ENCODE results near the gene SLU7.

The SLU7 gene

DNA sequence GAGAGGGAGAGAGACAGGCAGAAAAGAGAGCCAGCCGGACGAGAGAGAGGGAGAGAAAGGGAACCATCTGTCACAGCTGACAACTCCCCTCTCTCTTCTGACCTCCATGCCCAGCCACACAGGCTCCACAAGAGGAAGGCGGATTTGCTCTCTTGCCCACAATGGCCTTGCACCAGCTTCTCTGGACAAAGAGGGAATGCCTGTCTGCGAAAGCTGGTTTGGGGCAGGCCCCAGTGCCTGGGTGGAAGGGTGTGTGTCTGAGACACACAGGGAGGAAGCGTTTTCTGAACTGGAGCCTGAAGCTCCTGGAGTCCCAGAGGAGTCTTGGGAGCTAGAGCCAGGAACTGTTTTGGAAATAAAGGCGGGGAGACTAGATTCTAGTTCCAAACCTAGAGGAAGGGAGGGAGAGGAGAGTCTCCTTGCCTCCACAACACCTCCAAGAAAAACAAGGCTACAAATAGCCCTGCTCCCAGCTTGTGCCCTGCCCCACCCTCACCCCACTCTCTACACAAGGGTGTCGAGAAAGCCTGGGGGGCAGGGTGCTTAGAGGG is 60.9 kb downstream of the SLU7 start:
- TF ChIP-seq, protein P1, sequence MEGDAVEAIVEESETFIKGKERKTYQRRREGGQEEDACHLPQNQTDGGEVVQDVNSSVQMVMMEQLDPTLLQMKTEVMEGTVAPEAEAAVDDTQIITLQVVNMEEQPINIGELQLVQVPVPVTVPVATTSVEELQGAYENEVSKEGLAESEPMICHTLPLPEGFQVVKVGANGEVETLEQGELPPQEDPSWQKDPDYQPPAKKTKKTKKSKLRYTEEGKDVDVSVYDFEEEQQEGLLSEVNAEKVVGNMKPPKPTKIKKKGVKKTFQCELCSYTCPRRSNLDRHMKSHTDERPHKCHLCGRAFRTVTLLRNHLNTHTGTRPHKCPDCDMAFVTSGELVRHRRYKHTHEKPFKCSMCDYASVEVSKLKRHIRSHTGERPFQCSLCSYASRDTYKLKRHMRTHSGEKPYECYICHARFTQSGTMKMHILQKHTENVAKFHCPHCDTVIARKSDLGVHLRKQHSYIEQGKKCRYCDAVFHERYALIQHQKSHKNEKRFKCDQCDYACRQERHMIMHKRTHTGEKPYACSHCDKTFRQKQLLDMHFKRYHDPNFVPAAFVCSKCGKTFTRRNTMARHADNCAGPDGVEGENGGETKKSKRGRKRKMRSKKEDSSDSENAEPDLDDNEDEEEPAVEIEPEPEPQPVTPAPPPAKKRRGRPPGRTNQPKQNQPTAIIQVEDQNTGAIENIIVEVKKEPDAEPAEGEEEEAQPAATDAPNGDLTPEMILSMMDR (conservative IDR thresholded peaks at IDR 0.05) = no peak
- no peak for TF ChIP-seq ZFX (IDR thresholded peaks at IDR 0.05)
- no peak overlapping the region for H3K27ac ChIP-seq

DNA sequence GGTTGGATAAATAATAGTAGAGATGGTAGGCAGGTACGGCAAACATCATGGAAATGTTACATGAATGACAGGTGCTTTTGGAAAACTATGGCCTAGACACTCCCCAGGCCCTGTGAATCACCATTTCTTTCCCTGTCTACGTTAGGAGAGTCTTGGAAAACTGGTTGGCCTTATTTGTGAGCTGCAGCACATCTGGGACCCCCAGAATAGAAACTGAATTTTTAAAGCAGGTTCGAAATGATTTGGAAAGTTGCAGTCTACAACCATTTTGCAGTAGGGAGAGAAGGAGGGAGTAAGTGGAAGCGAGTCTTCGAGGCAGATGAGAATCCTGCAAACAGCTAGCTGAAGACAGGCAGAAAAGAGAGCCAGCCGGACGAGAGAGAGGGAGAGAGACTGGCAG is 61.5 kb downstream of the SLU7 start:
- no peak overlapping the region for H3K27ac ChIP-seq
- TF ChIP-seq, protein P1 (conservative IDR thresholded peaks at IDR 0.05) = no peak
- no peak for TF ChIP-seq ZFX (IDR thresholded peaks at IDR 0.05)

DNA sequence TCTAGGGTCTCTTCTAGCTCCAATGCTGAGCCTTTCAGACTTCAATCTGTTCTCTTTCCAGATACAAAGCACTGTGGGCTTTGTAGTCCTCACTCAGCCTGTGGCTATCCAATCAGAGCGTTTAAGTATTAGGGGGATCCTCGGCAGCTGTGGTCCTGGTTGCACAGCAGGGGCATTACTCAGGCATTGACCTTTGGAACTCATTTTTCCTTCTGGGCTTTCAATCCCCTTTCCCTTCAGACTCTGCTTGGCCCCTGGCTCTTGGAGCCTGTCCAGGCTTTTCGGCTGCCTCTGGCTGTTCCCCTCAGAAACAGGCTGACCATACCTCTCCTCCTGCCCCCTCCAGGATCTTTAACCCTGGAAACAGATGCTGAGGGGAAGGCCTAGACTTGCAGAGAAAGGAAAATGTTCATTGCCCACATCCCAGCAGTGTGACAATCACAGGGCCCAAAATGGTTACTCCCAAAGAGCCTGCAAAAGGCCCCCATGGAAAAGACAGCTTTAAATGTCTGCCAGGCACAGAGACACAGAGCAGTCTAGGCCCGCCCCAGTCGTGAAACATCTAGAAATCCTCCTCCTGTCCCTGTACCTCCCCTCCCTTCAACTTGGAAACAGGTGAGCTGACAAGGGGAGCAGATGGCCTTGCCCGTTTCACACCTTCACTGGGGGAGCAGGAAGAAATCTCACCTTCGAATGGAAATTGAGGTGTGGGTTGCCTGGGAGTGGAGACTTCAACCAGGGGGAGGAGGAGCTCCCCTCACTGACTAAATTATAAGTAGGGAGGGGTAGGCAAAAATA is 62.1 kb downstream of the SLU7 start:
- H3K27ac ChIP-seq = no peak overlapping the region
- TF ChIP-seq ZFX (IDR thresholded peaks at IDR 0.05) = no peak
- TF ChIP-seq, protein P1 (conservative IDR thresholded peaks at IDR 0.05) = no peak

DNA sequence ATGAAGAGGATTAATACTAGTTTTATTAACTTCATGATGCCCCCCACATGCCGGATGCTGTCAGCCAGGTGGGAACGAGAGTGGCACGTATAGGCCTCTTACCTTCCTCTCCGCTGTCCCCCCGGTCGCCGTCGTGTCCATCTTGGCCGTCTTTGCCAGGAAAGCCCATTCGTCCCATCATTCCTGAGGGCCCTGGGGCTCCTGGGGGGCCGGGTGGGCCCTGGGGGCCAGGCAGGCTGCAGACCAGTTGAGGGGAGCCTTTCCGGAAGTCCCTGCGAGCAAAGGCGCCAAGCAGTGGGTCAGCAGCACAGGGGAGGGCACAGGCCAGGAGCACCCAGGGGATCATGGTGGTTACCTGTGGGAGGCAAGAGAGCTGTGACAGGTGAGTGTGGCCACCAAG is 64.2 kb downstream of the SLU7 start:
- no peak overlapping the region for H3K27ac ChIP-seq
- TF ChIP-seq ZFX (IDR thresholded peaks at IDR 0.05) = no peak
- TF ChIP-seq, protein P1 (conservative IDR thresholded peaks at IDR 0.05) = no peak

DNA sequence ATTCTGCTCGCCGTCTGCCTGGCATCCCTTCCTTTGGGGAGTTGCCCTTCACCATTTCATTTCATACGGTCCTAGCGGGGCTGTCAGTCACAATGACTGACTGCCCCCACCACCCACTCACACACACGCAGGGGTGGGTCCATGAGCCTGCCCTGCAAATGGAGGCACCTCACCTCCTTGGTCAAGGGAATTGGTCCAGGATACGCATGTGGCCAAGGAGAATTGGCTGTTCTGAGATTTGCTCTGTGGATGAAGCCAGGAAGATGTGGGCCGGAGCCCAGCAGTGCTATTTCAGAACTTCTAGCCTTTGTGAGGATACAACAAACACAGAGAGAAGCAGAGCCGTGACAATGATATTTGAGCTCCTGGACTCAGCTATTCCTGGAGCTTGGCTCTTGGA is 65.5 kb downstream of the SLU7 start:
- TF ChIP-seq, protein P1 (conservative IDR thresholded peaks at IDR 0.05) = no peak
- TF ChIP-seq ZFX (IDR thresholded peaks at IDR 0.05) = no peak
- H3K27ac ChIP-seq = no peak overlapping the region

DNA sequence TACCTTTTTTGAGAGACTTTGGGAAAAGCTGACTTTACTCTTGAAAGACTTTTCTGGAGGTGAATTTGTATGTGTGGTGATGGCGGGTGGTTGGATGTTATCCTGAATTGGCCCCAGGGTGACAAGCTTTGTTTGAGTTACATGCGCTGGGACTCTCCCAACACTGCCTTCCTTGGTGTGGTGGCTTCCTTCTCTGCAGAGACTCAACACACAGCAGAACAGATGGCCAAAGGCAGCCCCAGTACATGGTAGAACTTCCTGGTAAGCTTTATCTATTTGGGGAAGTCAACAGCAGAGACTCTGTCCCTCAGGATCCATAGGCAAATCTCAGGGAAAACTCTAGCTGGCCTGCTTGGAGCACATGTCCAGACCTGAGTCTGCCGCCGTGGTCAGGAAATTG is 66.6 kb downstream of the SLU7 start:
- TF ChIP-seq, protein P1 (conservative IDR thresholded peaks at IDR 0.05) = no peak
- no peak for TF ChIP-seq ZFX (IDR thresholded peaks at IDR 0.05)
- no peak overlapping the region for H3K27ac ChIP-seq

Measured in C4-2B (cell line).